Right renal cortex interstitium (tissue), 3 donors: Measurements from ENCODE around the gene RGS7. TPM values are rescaled to one million over a fixed set of nuclear protein-coding genes. Genes with fewer than 3 reads are reported as not detected.
"Not testable (repeated sequence)": the region's sequence is repeated elsewhere in the genome, so short reads cannot be mapped to it uniquely, and the experiment has no call there.

Experiments
- DNase-seq, 3 donors: peaks; one replicate each; pipeline ENCODE4 v3.0.0-alpha.2; 2013; ENCODE audit warnings: low read depth in 3 of 3, low spot score in 2 of 3
- polyA plus RNA-seq, 3 donors: library from polyadenylated mRNA; unstranded; fragments of 120-200 nt; gene quantifications; one replicate each; pipeline ENCODE4 v1.2.1, GENCODE V29; 2013; ENCODE audit not compliant: insufficient read length in 3 of 3

The RGS7 gene
- polyA plus RNA-seq, 3 donors = 6.3 to 7.7 (median 6.4) TPM

- DNase-seq = no peak
Observed at GRCh38 chr1:241095847-241096246, 261.2 kb downstream of the RGS7 start.

GRCh38 chr1:241090798-241091197 lies 266.2 kb downstream of the RGS7 start:
- DNase-seq = no peak

- DNase-seq = not testable (repeated sequence)
Observed at GRCh38 chr1:241089066-241089465, 267.9 kb downstream of the RGS7 start.

GRCh38 chr1:241088075-241088474 lies 268.9 kb downstream of the RGS7 start:
- not testable (repeated sequence) for DNase-seq

GRCh38 chr1:241086686-241087085 lies 270.3 kb downstream of the RGS7 start:
- DNase-seq = no peak

GRCh38 chr1:241083285-241083684 lies 273.7 kb downstream of the RGS7 start:
- no peak for DNase-seq

GRCh38 chr1:241081473-241081872 lies 275.5 kb downstream of the RGS7 start:
- DNase-seq = no peak

- no peak for DNase-seq
Observed at GRCh38 chr1:241079459-241079858, 277.5 kb downstream of the RGS7 start.

GRCh38 chr1:241079047-241079446 lies 278.0 kb downstream of the RGS7 start:
- DNase-seq = no peak

- no peak for DNase-seq
Observed at GRCh38 chr1:241077386-241078147, 279.4 kb downstream of the RGS7 start.

- no peak for DNase-seq
Observed at GRCh38 chr1:241074507-241074906, 282.5 kb downstream of the RGS7 start.

- DNase-seq = no peak
Observed at GRCh38 chr1:241068359-241068758, 288.6 kb downstream of the RGS7 start.

GRCh38 chr1:241063276-241063675 lies 293.7 kb downstream of the RGS7 start:
- no peak for DNase-seq

- DNase-seq = no peak
Observed at GRCh38 chr1:241061062-241061461, 295.9 kb downstream of the RGS7 start.

GRCh38 chr1:241048622-241049021 lies 308.4 kb downstream of the RGS7 start:
- DNase-seq = no peak

- DNase-seq = no peak
Observed at GRCh38 chr1:241045659-241046058, 311.3 kb downstream of the RGS7 start.

- DNase-seq = no peak
Observed at GRCh38 chr1:241034203-241034936, 322.6 kb downstream of the RGS7 start.

- DNase-seq = no peak
Observed at GRCh38 chr1:241024834-241025233, 332.2 kb downstream of the RGS7 start.

GRCh38 chr1:241022366-241022765 lies 334.6 kb downstream of the RGS7 start:
- DNase-seq = no peak

- DNase-seq = peak in 1 of 3 donors; percentile 17
Observed at GRCh38 chr1:241020851-241021697, 335.9 kb downstream of the RGS7 start.

GRCh38 chr1:241012708-241013340 lies 344.2 kb downstream of the RGS7 start:
- no peak for DNase-seq
